ENCODE results near the gene ARHGAP6.

ARHGAP6 gene

DNA sequence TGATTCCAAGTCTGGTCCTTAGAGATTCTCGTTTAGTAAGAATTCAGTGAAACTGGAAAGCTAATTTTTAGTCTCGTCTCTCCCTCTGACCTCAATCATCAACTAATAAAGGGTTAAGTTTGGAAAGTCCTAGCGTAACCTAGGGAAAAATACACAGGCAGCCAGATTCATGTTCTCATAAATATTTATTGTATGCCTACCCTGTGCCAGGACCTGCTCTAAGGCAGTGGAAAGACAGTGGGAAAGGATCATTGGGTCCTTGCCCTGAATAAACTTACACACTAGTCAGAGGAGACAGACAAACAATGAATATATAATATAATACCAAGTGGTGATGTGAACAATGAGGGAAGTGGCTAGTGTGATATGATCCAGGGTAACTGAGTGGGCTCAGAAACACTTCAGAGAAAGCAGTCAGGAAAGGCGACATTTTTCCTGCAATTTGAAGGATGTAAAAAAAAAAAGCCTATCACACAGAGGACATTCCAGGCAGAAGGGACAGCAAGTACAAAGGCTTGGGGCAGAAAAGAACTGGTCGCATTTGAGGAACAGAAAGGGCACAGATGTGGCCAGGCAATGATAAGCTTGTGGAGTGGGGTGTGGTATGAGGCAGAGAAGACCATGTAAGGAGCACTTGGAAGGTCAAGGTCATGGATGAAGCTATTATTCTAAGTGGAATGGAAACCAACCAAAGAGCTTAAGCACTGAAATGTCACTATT, 243.8 kb downstream of the ARHGAP6 start:
- no peak for DNase-seq

DNA sequence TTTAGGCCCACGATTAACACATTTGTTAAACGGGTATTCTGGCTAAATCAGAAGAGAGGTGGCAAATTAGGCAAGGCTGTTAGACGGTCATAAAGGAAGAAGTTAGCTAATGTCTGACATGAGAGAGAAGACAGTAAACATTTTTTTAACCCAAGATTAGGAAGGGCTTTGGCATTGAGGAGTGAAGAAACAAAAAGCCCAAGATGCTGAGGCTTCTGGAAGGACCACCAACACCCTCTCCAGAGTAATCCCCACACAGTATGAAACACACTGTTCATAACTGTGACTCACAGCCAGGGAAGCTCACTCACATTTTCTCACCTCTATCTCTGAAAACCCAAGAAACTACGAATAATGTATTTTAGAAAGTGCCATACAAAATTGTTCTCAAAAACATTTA, 244.9 kb downstream of the ARHGAP6 start:
- DNase-seq = no peak

DNA sequence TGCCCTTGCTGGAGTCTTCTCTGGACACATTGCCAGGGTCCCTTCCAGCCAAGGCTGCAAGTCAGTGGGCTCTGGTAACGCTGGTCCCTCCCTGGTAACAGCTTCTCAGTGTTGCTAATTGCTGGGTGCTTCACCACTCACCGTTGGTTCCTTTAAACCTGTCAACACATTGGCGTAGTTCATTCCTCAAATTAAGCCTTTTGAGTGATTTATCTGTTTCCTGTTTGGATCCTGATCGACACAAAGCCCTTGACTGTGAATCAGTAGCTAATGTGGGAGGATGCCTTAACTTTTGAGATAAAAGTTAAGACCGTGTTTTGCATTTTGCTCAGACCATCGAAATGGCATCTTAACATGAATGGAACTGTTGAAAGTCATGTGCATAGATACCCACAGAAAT, 246.6 kb downstream of the ARHGAP6 start:
- no peak for DNase-seq

DNA sequence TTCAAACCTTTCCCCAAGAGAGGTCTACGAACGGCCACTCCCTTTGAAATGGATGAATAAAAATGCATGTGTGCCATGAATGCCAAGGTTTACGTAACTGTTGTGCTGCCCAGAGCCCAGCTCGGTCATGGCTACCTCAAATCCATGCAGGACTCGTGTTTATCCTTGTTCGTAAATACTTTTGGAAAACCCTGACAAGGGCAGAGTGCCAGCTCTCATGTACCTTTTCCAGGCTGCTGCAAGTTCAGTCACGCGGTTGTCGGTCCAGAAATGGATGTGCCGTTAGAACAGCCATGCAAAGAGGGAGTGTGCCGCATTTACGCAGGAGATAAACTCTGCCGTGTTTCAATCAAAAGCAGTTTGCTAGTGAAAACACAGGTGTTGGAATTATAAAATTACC, 249.1 kb downstream of the ARHGAP6 start:
- DNase-seq = no peak

DNA sequence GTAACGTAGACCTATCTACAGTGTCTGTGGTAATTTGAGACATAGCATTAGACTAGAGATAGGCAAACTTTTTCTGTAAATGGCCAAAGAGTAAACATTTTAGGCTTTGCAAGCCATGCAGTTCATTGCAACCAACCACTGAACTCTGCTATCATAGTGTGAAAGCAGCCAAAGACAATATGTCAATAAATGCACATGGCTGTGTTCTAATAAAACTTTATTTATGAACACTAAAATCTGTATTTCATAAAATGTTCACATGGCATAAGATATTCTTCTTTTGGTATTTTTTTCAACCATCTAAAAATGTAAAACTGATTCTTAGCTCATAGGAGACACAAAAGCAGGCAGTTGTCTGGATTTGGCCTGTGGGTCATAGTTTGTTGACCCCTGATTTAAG, 251.6 kb downstream of the ARHGAP6 start:
- DNase-seq = no peak

DNA sequence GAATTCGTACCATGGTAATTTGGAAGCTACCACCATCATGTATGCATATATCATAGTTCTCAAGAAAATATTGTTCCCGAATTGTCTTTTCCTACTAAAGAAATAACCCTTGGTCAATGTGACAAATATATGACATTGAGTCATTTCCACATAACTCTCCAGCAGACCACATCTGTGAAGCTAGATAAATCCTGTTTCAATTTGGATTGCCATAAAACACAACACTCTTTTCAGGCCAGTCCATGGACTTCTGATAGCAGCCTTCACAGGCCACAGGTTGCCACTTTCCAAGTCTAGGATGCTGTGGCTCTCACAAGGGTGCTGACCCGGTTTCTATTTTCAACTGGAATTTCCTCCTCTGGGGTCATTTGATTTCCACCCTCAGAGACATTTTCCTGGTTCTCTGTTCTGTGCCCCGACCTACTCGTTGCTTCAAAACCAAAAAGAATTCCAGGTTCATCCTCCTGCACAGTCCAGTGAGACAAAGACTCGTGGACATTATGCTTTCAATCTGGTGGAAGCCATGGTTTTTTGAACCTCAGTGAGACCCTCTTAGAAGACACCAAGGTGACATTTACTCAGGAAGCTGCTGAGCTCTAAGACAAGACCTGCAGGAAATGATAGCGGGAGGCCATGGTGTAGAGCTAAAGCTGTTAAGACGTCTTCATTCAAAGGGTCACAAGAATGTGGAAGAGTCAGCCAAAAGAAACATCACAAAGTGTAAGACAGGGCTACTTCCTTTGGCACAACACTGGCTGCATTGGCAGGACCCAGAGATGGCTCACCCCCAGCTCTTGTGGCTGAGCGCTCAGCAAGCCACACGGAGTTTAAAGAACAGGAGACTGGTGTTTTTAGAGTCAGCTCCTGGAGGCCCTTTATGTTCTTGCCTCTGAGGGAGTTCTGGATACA, 252.8 kb downstream of the ARHGAP6 start:
- no peak for DNase-seq

DNA sequence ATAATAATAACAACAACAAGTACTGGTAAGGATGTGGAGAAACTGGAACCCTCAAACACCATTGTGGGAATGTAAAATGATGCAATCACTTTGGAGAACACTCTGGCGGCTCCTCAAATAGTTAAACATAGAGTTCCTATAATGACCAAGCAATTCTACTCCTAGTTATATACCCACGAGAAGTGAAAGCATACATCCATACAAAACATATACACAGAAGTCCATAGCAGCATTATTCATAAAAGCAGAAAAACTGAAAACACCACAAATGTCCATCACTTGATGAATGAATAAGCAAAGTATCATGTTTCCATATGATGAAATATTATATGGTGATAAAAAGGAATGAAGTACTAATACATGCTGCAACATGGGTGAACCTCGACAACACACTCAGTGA, 255.8 kb downstream of the ARHGAP6 start:
- DNase-seq = no peak

DNA sequence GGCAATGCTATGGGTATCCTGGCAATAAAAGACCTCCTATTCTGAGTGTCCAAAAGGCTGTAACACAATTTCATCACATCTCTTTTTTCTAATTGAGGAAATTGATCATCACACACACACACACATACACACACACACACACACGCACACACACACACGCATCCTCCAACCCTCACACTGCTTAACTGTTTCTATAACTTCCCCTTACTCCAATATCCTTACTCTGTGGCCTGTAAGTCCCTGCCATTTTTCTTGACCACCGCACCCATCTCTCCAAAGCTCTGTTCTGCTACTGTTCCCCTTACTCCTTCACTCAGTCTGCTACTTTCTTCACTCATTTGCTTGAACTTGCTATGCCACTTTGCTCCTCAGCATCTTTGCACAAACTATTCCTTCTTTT, 256.9 kb downstream of the ARHGAP6 start:
- DNase-seq = no peak

DNA sequence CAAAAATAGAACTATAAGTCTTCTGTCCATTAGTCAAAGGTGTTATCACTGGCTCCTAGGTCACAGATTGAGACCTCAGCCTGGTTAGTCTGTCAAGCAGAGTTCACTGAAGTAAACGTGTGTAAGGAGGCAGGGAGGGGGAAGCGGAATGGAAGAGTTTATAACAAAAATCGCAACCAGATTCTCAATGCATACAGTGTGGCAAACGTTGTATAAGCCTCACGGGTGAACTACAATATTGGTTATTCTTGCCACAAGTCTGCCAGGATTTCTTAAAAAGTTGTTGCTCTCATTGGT, 257.7 kb downstream of the ARHGAP6 start:
- DNase-seq = no peak

DNA sequence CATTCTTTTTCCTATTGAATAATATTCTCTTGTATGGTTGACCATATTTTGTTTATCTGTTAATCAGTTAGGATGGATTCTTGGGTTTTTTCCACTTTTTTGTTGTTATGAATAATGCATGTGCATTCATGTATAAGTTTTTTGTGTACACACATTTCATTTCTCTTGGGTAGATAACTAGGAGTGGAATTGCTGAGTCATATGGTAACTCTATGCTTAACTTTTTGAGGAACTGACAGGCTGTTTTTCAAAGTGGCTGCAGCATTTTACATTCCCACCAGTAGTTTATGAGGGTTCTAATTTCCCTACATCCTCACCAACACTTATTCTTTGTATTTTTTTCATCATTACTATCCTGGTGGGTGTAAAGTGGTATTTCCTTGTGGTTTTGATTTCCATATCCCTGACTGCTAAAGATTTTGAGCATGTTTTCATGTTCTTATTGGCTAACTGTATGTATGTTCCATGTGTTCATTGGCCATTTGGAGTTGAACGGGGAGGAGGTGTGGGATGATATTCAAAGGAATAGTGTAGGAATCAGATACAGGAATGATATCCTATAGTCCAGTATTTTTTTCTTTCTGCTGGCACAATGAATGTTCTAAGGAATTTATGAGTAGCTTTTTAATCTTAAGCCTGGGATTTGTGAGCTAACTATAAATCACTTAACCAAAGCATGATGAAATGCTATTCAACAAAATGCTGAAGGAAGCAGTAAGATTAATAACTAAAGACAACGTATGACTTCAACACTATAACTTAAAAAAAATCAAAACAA, 258.2 kb downstream of the ARHGAP6 start:
- no peak for DNase-seq

DNA sequence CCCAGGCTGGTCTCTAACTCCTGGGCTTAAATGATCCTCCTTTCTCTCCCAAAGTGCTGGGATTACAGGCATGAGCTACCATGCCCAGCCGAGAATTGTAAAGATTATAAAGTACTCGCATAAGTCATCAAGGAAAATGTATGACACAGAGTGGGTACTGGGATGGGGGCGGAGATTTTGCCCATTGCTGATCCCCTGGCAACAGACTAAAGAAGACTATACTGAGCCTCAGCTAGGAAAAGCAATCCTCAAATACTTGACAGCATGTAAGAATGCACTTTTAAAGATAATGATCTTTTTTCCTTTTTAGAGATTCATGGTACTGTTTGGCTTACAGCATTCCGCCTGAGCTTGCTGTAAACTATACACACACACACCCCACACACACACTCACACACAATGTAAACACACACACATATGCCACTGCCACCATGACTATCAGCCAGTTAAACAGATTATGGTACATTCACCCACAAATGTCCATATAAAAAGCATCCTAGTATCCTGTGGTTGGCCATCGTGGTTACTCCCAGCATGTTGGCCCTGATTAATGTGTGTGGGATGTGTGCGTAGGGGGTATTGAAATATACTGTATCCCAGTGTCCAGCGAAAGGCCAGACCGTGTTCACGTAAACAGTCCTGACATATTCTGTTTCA, 259.5 kb downstream of the ARHGAP6 start:
- DNase-seq = no peak

DNA sequence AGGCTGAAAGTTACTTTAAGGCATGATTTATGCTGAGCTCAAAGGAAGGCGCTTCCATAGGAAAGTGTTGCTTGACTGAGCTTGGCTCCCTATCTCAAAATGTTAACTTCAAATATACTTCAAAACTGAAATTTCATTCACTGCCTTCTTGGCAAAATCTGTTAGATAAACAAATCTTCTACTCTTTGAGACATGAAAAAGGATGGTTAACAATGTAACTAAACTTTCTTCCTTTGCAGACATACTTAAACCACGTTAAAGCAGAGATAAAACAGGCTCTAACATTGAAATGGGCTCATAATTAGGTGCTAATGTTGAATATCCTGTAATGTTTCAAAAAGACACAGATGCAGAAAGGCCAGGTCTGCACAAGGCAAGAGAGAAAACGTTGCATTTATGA, 262.1 kb downstream of the ARHGAP6 start:
- no peak for DNase-seq

DNA sequence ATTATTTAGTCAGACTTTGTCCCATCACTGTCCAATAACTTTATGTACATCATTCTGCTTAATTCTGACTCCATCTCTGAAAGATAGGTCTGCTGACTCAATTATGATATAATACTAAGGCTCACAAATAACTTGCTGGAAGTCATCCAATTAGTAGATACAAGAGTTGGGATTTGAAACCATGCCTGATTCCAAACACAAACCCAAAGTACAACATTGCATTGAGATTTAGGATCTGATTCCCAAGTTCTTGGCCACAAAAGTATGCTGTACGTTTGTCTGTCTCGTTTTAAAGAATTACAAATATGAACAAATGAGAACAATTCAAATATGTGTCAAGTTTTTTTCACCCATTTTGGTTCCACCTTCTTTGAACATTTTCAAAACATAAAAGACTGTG, 263.8 kb downstream of the ARHGAP6 start:
- DNase-seq = no peak

DNA sequence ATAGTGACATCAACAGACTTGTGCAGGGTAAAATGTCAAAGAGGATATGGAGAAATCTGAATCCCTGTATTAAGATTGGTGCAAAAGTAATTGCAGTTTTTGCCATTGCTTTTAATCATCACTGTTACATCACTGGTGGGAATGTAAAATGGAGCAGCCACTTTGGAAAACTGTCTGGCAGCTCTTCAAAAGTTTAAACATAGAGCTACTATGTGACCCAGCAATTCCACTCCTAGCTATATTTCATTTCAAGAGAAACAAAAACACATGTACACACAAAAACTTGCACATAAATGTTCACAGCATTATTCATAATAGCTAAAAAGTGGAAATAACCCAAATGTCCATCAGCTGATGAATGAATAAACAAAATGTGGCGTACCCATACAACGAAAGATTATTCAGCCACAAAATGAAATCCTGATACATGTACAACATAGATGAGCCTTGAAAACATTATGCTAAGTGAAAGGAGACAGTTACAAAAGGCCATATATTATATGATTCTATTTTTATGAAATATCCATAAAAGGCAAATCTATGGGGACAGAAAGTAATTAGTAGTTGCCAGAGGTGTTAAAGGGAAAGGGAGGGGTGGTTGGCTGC, 266.1 kb downstream of the ARHGAP6 start:
- DNase-seq = no peak

DNA sequence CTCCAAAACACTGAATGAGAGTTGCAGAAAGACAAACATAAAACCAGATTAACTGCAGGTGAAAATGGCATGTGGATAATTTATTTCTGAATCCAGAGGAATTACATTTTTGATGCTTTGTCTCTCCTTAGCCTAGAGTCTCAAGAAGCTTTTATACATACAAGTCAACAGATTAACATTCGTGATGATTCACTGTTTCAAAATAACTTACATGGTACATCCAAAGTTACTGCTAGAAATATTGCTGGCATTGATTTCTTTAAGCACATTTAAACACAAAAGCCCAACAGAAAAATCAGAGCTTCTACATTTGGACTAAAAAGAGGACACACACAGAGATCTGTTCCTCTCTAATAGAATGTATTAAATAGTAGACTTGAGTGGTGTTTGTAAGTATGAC, 266.9 kb downstream of the ARHGAP6 start:
- no peak for DNase-seq

DNA sequence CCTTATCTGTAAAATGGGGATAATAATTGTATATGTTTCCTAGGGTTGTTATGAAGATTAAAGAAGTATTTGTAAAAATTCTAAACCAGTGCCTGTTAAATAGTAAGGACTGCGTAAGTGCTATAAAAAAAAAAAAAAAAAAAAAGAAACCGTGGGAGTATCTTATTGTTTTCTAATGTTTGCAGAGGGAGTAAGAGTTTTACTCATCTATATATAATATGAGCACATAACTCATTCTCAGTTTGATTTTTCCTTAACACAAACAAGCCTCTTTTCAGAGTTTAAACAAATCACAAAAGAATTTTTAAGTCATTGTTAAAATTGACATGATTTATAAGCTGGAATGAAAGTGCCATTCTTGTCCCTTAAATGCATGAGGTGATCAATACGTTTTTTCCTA, 267.6 kb downstream of the ARHGAP6 start:
- DNase-seq = no peak

DNA sequence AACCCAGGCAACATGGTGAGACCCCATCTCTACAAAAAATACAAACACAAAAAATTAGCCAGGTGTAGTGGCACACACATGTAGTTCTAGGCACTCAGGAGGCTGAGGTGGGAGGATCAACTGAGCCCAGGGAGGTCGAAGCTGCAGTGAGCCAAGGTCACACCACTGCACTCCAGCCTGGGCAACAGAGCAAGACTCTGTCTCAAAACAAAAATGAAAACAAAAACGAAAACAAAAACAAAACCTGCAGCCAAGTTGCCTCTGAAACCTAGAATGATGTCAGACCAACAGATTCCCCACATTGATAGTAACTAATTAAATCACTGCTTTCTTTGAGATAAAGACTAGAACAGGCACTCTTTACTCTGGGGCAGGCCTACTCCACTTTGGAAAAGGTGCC, 268.0 kb downstream of the ARHGAP6 start:
- no peak for DNase-seq

DNA sequence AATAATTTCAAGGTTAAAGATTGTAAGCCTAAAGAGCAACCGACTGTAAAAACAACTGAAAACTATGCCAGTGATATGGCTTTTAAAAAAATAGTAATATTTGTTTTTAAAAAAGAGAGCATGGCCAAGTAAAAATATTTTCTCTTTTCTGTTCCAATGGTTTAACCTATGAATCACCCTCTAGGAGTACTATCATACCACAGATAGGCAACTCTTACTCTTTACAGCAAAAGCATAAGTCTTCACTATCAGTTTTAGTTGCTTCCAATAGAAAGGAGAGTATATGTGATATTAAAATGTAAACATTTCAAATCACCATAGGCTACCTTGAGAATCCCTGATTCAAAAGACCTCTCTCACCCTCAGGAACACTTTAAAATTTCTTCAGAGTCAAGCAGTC, 269.9 kb downstream of the ARHGAP6 start:
- no peak for DNase-seq

DNA sequence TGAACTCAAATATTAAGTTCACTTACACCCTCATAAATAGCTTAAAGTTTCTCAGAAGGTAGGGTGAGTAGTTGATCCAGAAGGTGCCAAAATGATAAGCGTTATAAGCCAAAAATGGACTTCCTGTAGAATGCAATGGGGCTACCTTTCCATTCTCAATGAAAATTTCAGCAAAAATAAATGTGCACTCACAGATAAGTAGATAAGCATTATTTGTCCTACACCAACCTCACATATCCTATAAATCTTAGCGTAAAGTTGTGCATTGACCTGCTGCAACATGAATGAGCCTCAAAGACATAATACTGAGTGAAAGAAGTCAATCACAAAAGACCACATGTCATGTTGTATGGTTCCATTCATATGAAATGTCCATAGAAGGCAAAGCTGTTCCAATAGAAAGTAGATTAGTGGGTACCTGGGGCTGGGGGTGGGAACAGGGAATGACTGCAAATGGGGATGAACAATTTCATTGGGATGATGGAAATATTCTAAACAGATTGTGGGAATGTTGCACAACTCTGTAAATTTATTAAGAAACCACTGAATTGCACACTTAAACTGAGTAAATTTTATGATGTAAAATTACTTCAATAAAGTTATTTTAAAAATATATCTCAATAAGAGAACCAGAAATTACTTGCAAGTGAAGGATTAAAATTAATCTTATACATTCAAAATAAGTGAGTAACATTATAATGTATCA, 271.6 kb downstream of the ARHGAP6 start:
- DNase-seq = no peak

DNA sequence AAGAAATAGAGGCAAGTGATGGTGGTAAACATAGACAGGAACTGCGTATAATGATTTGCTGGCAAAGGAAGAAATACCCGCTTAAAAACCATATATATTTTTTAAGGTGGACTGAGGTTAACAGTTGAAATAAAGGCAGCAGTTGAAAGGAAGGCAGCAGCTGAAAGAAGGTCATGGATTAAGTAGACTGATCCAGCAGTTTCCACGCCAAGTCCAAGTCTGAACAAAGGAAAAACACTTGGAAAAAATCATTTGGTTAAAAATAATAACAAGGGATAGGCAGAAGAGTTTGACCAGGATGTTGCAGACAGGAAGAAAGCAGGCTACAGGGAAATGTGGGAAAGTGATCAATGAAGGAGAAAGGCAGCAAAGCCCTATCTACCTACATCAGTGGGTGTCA, 278.9 kb downstream of the ARHGAP6 start:
- no peak for DNase-seq

DNA sequence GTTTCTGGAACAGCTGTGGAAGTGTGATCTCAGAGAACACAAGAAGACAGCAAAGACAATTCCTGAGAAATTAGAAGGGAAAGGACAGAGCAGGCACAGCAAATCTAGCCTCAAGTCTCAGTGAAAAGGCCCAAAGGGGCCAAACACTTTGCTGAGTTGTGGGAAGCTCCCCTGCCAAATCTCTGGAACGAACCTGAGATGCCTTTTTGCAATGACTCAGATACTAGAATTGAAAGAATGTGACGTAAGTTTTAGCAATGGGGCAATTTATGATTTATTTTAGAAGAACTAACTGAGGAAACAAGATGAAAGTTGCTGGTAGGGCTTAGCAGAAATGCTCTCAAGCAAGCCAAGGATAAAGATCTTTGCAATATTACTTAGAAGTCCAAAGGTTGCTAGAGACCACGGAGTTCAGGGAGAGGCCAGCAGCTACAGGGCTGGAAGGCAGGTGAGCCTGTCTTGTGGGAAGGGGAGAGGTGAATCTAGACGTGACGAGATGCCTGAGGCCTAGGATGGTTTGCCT, 279.7 kb downstream of the ARHGAP6 start:
- no peak for DNase-seq

DNA sequence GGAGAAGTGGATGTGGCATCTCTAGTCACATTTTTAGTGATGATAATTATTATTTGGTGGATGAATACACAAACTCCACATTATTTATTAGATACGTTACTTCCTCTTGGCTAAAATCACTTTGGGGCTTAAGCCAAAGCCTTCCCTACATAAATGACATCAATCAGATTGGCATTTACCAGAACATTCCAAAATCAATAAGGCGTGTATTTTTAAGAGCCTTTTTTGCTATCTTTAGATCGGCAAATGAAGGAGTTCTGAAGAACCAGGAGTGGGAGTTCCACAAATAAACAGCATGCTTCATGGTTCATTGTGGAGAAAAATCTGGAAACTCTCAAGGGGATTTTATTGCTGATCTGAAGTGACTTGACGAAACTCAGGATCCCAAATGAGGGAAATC, 282.8 kb downstream of the ARHGAP6 start:
- no peak for DNase-seq
